Activated CD4-positive, alpha-beta T cell treated with anti-CD3 and anti-CD28 coated beads, Interleukin-2, amount 50 U/mL, for 16 hours (primary cell): ENCODE results near the gene SMIM41.
A peak's percentile ranks its signal among the peaks of the same experiment; 100 is the strongest.

Source experiments
- DNase-seq: peaks from one replicate; pipeline ENCODE4 v3.0.0-alpha.2; 2020

Gene SMIM41

GRCh38 chr12:52063981-52064649, 15.4 kb upstream of the SMIM41 start:
- no peak for DNase-seq

GRCh38 chr12:52066346-52067080, 13.0 kb upstream of the SMIM41 start:
- peak; percentile 41 for DNase-seq

- no peak for DNase-seq
These were observed 12.5 kb upstream of the SMIM41 start for GRCh38 chr12:52067081-52067374.

GRCh38 chr12:52069327-52070184, 9.9 kb upstream of the SMIM41 start, which contains the start of gene ATG101:
Gene ATG101 (plus strand): TSS chr12:52069978. CDS start chr12:52073651, 3,673 bp downstream.
- DNase-seq, result peak; percentile 94

GRCh38 chr12:52070185-52070925, 9.1 kb upstream of the SMIM41 start:
- DNase-seq, result no peak

GRCh38 chr12:52073531-52074381, 5.7 kb upstream of the SMIM41 start:
- DNase-seq, result no peak

- no peak for DNase-seq
These were observed 4.4 kb upstream of the SMIM41 start for GRCh38 chr12:52074971-52075724.

GRCh38 chr12:52076811-52077210, 2.7 kb upstream of the SMIM41 start:
- no peak for DNase-seq

- DNase-seq, result no peak
These were observed 1.2 kb upstream of the SMIM41 start for GRCh38 chr12:52078276-52078675.

- no peak for DNase-seq
These were observed 1.1 kb downstream of the SMIM41 start for GRCh38 chr12:52080403-52081251.

GRCh38 chr12:52081263-52081733, 1.8 kb downstream of the SMIM41 start:
- no peak for DNase-seq

- no peak for DNase-seq
These were observed 2.6 kb downstream of the SMIM41 start for GRCh38 chr12:52082026-52082668.

- DNase-seq, result no peak
These were observed 3.1 kb downstream of the SMIM41 start for GRCh38 chr12:52082669-52082987.

GRCh38 chr12:52082988-52083637, 3.6 kb downstream of the SMIM41 start:
- peak; percentile 66 for DNase-seq

GRCh38 chr12:52083638-52083996, 4.1 kb downstream of the SMIM41 start:
- DNase-seq, result no peak

- no peak for DNase-seq
These were observed 5.2 kb downstream of the SMIM41 start for GRCh38 chr12:52084491-52085231.

GRCh38 chr12:52085682-52086180, 6.2 kb downstream of the SMIM41 start:
- DNase-seq, result no peak

- DNase-seq, result no peak
These were observed 6.9 kb downstream of the SMIM41 start for GRCh38 chr12:52086366-52086765.
